GM18519 (cell line): ENCODE measurements around the gene HBS1L.
A peak's percentile ranks its signal among the peaks of the same experiment; 100 is the strongest.

ENCODE experiments used
- ATAC-seq: cut with Tn5 transposase; IDR thresholded peaks from one replicate; pipeline ENCODE4 v1.9.1; 2021; ENCODE audit warnings: mild to moderate bottlenecking, moderate library complexity; ENCODE audit not compliant: unreplicated experiment, low FRiP score

The HBS1L gene

DNA sequence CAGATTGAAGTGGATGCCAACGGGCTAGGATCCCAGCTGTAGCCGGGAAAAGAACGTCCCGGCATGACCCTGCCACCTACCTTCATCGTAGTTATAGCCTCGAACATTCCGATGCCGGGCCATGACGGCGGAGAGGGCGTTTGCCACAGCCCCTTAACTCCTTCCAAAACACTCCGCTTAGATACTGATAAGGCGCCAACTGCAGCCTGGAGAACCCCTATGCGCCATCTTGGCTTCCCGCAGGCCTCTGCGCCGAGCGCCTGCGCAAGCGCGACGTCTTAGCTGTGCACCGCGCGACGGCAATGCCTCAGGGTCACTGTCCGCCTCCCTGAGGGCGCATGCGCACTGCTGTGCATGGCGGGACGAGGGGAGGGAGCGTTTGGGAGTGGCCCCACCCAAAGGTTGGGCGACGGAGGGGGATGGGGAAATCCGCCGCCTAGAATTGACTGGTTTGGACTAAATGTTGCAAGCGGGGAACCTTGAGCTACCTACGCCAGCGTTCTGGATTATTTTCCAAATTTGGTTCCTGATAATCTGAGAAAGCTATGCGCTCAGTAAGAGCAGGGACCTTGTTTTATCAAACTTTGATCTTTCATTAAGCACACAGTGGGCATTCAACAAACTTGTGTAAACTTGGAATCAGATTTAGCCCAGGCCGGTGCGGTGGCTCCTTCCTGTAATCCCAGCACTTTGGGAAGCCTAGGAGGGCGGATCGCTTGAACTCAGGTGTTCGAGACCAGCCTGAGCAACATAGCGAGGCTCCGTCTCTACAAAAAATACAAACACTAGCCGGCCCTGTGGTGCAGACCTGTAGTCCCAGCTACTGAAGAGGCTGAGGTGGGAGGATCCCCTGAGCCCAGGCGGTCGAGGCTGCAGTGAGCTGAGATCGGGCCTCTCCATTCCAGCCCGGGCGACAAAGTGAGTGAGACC lies at the start of gene HBS1L:
TSS of gene HBS1L (minus strand) at position 254 of the 930 bp plus-strand sequence. CDS start at position 123, 131 bp downstream.
- peak; percentile 95 for ATAC-seq

GRCh38 chr6:135104199-135104598 lies 49.6 kb upstream of the HBS1L start:
- no peak for ATAC-seq

- no peak for ATAC-seq
These were observed 47.6 kb upstream of the HBS1L start for GRCh38 chr6:135102191-135102590.

DNA sequence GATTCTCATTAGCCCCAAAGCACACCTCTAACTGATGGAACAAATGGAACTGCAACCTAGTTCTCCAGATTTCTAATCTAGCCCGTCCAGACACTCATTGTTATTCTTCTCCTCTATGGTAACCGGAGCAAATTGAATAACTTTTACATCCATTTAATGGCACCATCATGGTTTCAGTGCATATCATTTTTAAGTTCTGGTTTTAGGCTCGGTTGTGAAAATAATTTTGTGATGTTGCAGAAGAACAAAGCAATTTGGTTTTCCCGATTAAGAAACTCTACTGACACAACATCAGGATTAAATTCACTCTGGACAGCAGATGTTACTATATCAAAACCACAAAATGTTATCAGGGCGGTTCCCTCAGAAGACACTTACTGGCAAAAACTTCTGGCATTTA lies 42.5 kb upstream of the HBS1L start:
- no peak for ATAC-seq

DNA sequence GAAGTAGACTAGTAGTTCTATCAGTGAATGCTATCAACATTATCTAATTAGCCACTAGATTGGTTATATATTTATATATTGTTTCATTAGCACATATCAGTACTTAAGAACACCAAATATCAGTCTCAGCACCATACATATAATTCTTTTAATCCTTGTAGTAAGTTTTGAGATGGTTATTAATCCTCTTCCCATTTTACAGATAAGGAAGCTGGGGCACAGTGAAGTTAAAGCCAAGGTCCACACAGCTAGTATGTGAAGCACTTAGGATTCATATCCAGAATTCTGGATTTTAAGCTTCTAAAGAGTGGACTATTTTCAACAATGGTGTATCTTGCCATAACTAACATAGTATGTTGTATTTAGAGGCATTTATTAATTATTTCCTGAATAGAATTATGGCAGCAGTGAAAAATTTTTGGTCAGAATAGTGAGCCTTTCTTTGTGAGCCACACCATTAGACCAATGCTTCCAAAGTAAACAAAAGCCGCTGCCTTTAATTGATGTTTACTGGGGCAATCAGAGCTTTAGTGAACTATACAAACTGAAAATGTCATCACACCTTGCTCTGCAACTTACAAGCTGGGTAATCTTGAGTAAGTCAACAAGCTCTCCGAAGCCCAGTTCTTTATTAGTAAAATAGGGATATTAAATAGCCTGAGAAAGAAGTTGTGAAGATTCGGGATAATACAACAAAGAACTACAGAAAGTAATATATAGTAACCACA lies 41.9 kb upstream of the HBS1L start:
- ATAC-seq: no peak

GRCh38 chr6:135095716-135096115 lies 41.1 kb upstream of the HBS1L start:
- ATAC-seq: no peak

GRCh38 chr6:135094403-135094821 lies 39.8 kb upstream of the HBS1L start:
- ATAC-seq: no peak

GRCh38 chr6:135093578-135093977 lies 39.0 kb upstream of the HBS1L start:
- no peak for ATAC-seq

GRCh38 chr6:135092724-135093123 lies 38.1 kb upstream of the HBS1L start:
- ATAC-seq: no peak

DNA sequence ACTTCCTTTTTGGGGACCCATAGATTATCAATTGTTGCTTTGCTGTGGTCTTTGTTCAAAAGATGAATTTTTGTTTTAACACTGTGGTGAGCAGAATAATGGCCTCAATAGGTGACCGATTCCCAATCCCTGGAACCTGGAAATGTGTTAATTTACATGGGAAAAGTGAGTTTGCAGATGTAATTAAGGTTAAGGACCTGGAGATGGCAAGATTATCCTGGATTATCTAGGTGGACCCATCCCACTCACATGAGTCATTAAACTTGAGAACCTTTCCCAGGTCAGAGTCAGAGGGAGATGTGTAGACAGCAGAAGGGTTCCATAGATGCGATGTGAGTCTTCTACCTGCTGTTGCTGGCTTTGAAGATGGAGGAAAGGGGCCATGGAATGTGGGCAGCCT lies 36.2 kb upstream of the HBS1L start:
- ATAC-seq: no peak

- ATAC-seq: no peak
These were observed 35.3 kb upstream of the HBS1L start for GRCh38 chr6:135089901-135090300.

GRCh38 chr6:135088818-135089809 lies 34.5 kb upstream of the HBS1L start:
- peak; percentile 63 for ATAC-seq

DNA sequence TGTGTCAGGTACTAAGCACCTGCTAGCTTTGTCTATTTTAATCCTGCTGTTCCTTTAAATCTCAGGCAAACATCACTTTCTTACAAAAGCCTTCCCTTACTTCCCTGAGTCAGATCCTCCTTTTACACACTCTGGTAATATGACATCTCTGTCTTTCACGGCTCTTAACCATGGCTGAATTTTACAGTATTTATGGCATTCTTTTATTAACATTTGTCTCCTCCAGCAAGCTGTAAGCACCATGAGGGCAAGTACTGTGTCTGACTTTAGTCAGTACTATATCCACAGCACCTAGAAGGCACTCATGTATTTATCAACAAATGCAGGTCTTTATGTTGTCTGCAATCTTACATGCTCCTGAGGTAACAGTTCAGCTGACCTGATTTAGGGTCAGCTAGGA lies 33.7 kb upstream of the HBS1L start:
- ATAC-seq: no peak

- ATAC-seq: no peak
These were observed 33.2 kb upstream of the HBS1L start for GRCh38 chr6:135087803-135088202.

DNA sequence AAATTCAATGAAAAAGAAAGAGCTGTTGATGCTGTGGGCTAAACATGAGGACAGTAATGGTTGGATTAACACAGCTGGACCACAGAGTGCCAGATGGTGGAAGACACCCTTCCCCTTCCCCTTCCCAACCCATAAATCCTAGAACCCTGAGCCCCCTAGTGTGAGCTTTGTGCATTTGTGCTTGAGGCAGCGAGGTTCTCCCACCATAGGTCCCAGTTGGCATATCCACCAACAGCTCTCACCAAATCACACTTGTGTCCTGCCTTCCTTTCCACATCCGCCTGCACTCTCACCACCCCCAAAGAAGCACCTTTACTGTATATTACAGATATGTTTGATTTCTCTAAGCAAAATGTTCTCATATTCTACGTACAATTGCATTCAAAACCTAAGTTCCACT lies 32.8 kb upstream of the HBS1L start:
- no peak for ATAC-seq

DNA sequence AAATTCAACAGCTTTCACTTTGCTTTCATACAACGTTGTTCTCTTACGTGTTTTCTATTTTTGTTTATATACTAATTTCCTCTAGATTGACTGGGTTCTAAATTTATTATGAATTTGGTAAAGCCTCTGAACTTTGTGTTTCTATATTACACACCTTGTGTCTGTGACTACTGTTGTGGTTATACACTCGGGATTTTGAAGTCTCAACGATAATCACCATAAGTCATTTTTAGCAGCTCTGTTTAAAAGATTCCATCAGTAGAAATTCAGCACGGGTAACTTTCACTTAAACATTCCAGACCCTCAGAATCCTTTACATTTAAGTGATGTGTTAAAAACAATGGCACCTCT lies 31.8 kb upstream of the HBS1L start:
- peak; percentile 37 for ATAC-seq

GRCh38 chr6:135085700-135086413 lies 31.2 kb upstream of the HBS1L start:
- ATAC-seq: no peak

- no peak for ATAC-seq
These were observed 30.3 kb upstream of the HBS1L start for GRCh38 chr6:135084916-135085269.

- no peak for ATAC-seq
These were observed 29.6 kb upstream of the HBS1L start for GRCh38 chr6:135084001-135084915.
